Neuronal stem cell (in vitro differentiated cells): ENCODE results near the gene ACTR8.

Experiments used
- DNase-seq: peaks from one replicate; pipeline ENCODE4 v3.0.0-alpha.2; 2013; ENCODE audit warnings: low spot score
- H2AFZ ChIP-seq: one replicate; pipeline ENCODE4 v1.6.1; 2013; ENCODE audit warnings: mild to moderate bottlenecking, low read length, inconsistent platforms
- H2AK5ac ChIP-seq: 2 replicates; pipeline ENCODE4 v1.6.1; 2013; ENCODE audit warnings: low read depth, mild to moderate bottlenecking, inconsistent platforms, low read length, moderate library complexity, mixed read lengths
- H2BK120ac ChIP-seq: 2 replicates; pipeline ENCODE4 v1.6.1; 2013; ENCODE audit warnings: low read depth, mild to moderate bottlenecking, inconsistent platforms, low read length, moderate library complexity, mixed read lengths
- H2BK12ac ChIP-seq: one replicate; pipeline ENCODE4 v1.6.1; 2013; ENCODE audit warnings: low read length, inconsistent platforms
- H2BK15ac ChIP-seq: 2 replicates; pipeline ENCODE4 v1.6.1; 2013; ENCODE audit warnings: mild to moderate bottlenecking, low read length, inconsistent platforms, mixed read lengths
- H2BK5ac ChIP-seq: one replicate; pipeline ENCODE4 v1.6.1; 2013; ENCODE audit warnings: inconsistent platforms, mild to moderate bottlenecking, low read length, moderate library complexity
- H3K14ac ChIP-seq: one replicate; pipeline ENCODE4 v1.6.1; 2013; ENCODE audit warnings: low read length, inconsistent platforms
- H3K18ac ChIP-seq: 2 replicates; pipeline ENCODE4 v1.6.1; 2013; ENCODE audit warnings: low read length, inconsistent platforms
- H3K23ac ChIP-seq: 2 replicates; pipeline ENCODE4 v1.6.1; 2013; ENCODE audit warnings: low read depth, mild to moderate bottlenecking, mixed read lengths, low read length, inconsistent platforms; ENCODE audit not compliant: poor library complexity
- H3K27ac ChIP-seq: replicated peaks from 3 replicates; pipeline ENCODE4 v1.5.1; 2013; ENCODE audit warnings: low read length, inconsistent platforms
- H3K27me3 ChIP-seq, 3 experiments: 2 replicates each; pipeline ENCODE4 v1.6.1; 2013; ENCODE audit warnings: low read length in 3 of 3, mild to moderate bottlenecking in 2 of 3, inconsistent platforms in 1 of 3, low read depth in 1 of 3, mixed read lengths in 1 of 3, moderate library complexity in 1 of 3; ENCODE audit not compliant: control insufficient read depth in 3 of 3, insufficient read depth in 3 of 3
- H3K36me3 ChIP-seq, 2 donors: replicated peaks in 1 of 2; 2 replicates each; pipeline ENCODE4 v1.6.1; 2013; ENCODE audit warnings: low read length in 2 of 2; ENCODE audit not compliant: control insufficient read depth in 2 of 2, insufficient read depth in 2 of 2
- H3K4ac ChIP-seq: 2 replicates; pipeline ENCODE4 v1.6.1; 2013; ENCODE audit warnings: inconsistent platforms, mild to moderate bottlenecking, low read length, moderate library complexity
- H3K4me1 ChIP-seq, 2 donors: 1 replicate in 1 of 2; 2 replicates in 1 of 2; pipeline ENCODE4 v1.6.1; 2013; ENCODE audit warnings: low read length in 2 of 2, low read depth in 1 of 2; ENCODE audit not compliant: control insufficient read depth in 2 of 2, insufficient read depth in 1 of 2
- H3K4me2 ChIP-seq: one replicate; pipeline ENCODE4 v1.6.1; 2013; ENCODE audit warnings: mild to moderate bottlenecking, low read length, inconsistent platforms; ENCODE audit not compliant: insufficient read depth, poor library complexity, severe bottlenecking
- H3K4me3 ChIP-seq, 2 donors: 2 replicates each; pipeline ENCODE4 v1.5.1; 2013; ENCODE audit warnings: low read length in 2 of 2, mild to moderate bottlenecking in 2 of 2, inconsistent platforms in 1 of 2, moderate library complexity in 1 of 2
- H3K79me1 ChIP-seq: one replicate; pipeline ENCODE4 v1.6.1; 2013; ENCODE audit warnings: low read depth, mild to moderate bottlenecking, inconsistent platforms, low read length, moderate library complexity
- H3K9ac ChIP-seq: one replicate; pipeline ENCODE4 v1.6.1; 2013; ENCODE audit warnings: mild to moderate bottlenecking, low read depth, low read length, inconsistent platforms; ENCODE audit not compliant: poor library complexity
- H3K9me3 ChIP-seq, 2 donors: replicated peaks in 1 of 2; 2 replicates each; pipeline versions ENCODE3 to v1.6.1; 2013; ENCODE audit warnings: low read length in 2 of 2, mild to moderate bottlenecking in 2 of 2, inconsistent platforms in 1 of 2, low read depth in 1 of 2, mixed read lengths in 1 of 2, moderate library complexity in 1 of 2; ENCODE audit not compliant: control insufficient read depth in 2 of 2, insufficient read depth in 1 of 2
- H4K8ac ChIP-seq: one replicate; pipeline ENCODE4 v1.6.1; 2013; ENCODE audit warnings: low read depth, mild to moderate bottlenecking, inconsistent platforms, low read length, moderate library complexity
- H4K91ac ChIP-seq: one replicate; pipeline ENCODE4 v1.6.1; 2013; ENCODE audit warnings: low read length, low read depth, mild to moderate bottlenecking, inconsistent platforms; ENCODE audit not compliant: poor library complexity
- WGBS, 2 donors: extraction: QIAGEN DNeasy Blood & Tissue Kit; methylation state at CpG; one replicate each; pipeline ENCODE4 v1.1.7; 2013; ENCODE audit warnings: missing lambda C conversion rate in 2 of 2, mixed read lengths in 1 of 2; ENCODE audit not compliant: insufficient read length in 2 of 2, insufficient replicate concordance in 1 of 2; ENCODE audit errors: extremely low coverage in 2 of 2; 5-methylcytosine and 5-hydroxymethylcytosine counted together

Gene ACTR8

DNA sequence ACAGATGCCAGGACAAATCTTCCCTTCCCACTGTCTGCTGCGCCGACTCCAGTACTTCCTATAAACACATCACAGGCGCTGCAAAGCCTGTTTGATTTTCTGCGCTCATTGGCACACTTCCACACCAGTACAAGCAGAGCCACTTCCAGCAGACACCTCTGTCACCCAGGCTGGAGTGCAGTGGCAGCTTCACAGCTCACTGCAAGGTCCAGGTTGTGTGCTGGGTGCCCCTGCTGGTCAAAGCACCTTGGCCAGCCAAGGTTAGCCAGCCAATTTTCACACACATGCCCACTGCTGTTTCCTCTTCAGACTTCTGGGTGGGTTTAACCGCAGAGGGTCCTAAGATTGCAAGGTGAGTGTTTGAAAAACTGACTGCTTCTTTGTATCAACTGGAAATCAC lies 40.7 kb downstream of the ACTR8 start:
- Histone ChIP-seq H3K4me3 (no peak overlapping the region), H3K9ac (no peak overlapping the region), H2AFZ (no peak overlapping the region), H3K4me2 (no peak overlapping the region), H3K9me3 (no peaks in the 10 kb centered on the region), H2AK5ac (no peak overlapping the region), H4K8ac (no peak overlapping the region), H3K27me3 (no peaks in the 10 kb centered on the region), H3K14ac (no peak overlapping the region), H2BK15ac (no peak overlapping the region), H3K4me1 (peaks cover 0 to 14% of the 10 kb centered on the region in 2 donors), H3K4ac (no peak overlapping the region), H3K36me3 (peaks cover 2 to 6% of the 10 kb centered on the region in 2 donors), H3K18ac (no peak overlapping the region), H3K27ac (no peak overlapping the region), H4K91ac (no peak overlapping the region), H2BK12ac (no peak overlapping the region), H3K79me1 (no peaks in the 10 kb centered on the region), H2BK120ac (no peak overlapping the region), H3K23ac (no peak overlapping the region), H2BK5ac (no peak overlapping the region)
- WGBS, 2 donors: no CpG with 5 or more reads among the region's 5 CpGs
- no peak for DNase-seq

DNA sequence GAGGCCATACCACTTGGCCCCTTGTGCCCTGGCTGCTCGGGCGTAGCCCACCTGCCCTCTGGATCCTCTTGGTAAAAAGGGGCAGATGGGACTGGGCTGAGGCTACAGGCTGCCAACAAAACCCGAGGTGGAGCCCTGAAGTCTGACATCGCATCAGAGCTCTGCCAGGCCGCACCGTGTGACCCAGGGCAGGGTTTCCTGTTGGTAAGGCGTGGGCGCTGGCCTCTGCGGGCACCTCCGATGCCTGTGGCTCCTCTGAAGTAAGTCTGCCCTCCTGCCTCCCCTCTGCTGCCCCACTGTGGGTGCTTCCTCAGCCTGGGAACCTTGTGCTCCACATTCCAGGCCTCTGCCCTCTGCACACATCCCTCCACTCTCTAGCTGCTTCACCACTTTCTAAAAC lies 44.6 kb downstream of the ACTR8 start:
- no peak overlapping the region for H2BK5ac ChIP-seq
- H3K9me3 ChIP-seq: no peaks in the 10 kb centered on the region
- no peak overlapping the region for H3K14ac ChIP-seq
- peaks cover 2 to 6% of the 10 kb centered on the region in 2 donors for H3K36me3 ChIP-seq
- no peak overlapping the region for H3K4me3 ChIP-seq
- no peak overlapping the region for H2AFZ ChIP-seq
- H3K79me1 ChIP-seq: no peaks in the 10 kb centered on the region
- no peak overlapping the region for H3K4ac ChIP-seq
- no peak overlapping the region for H3K18ac ChIP-seq
- no peak overlapping the region for H2BK120ac ChIP-seq
- no peaks in the 10 kb centered on the region for H3K27me3 ChIP-seq
- H2AK5ac ChIP-seq: no peak overlapping the region
- no peak for DNase-seq
- H2BK15ac ChIP-seq: no peak overlapping the region
- no peak overlapping the region for H4K91ac ChIP-seq
- H3K9ac ChIP-seq: no peak overlapping the region
- no peak overlapping the region for H3K4me2 ChIP-seq
- H3K4me1 ChIP-seq: no peaks in the 10 kb centered on the region
- no peak overlapping the region for H3K23ac ChIP-seq
- no CpG with 5 or more reads among the region's 10 CpGs for WGBS, 2 donors
- H4K8ac ChIP-seq: no peak overlapping the region
- H3K27ac ChIP-seq: no peak overlapping the region
- no peak overlapping the region for H2BK12ac ChIP-seq

DNA sequence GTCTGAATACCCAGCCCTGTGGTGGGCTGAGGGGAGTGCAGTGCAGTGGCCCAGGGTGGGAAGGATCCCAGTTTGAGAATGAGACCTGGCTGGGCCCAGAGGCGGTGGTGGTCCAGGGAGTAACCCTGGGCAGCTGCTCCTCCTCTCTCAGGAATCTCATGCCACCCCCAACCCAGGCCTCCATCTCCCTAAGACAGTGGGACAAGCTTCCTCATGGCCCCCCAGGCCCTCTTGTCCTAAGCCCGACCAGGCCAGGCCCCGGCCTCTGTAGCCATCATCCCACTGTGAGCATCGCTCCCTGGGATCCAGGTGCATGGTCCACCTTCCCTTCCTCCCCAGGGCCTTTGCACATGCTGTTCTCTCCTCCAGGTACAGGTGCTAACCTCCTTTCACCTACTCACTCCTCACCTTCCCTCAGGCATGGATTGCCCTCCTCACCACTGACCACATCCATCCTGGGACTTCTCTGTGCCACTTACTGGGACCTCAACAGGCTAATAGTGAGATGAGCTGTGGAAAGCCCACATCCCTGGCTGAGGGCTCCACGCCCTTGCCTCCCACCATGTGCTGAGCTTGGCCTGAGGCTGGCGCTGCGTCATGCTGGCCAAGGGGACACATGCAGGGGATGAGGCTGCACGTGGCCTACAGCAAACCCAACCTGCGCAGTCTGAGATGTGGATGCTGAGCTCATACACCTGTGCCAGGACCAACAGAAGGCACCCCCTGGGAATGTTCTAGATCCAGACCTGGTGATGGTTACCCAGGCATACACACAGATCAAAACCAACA lies 45.7 kb downstream of the ACTR8 start:
- no peaks in the 10 kb centered on the region for H3K4me1 ChIP-seq
- peak overlapping the region; percentile 4 for H3K9ac ChIP-seq
- H2BK12ac ChIP-seq: no peak overlapping the region
- no peak overlapping the region for H3K4me2 ChIP-seq
- WGBS, 2 donors: no CpG with 5 or more reads among the region's 9 CpGs
- peak overlapping the region; percentile 57 for H3K23ac ChIP-seq
- no peak overlapping the region for H3K27ac ChIP-seq
- H2BK15ac ChIP-seq: no peak overlapping the region
- H3K4ac ChIP-seq: no peak overlapping the region
- no peak overlapping the region for H3K14ac ChIP-seq
- no peak for DNase-seq
- H3K27me3 ChIP-seq: no peaks in the 10 kb centered on the region
- H3K4me3 ChIP-seq: peak overlapping the region in 1 of 2 donors; percentile 46
- no peak overlapping the region for H2AK5ac ChIP-seq
- H2BK5ac ChIP-seq: no peak overlapping the region
- H4K91ac ChIP-seq: no peak overlapping the region
- H2BK120ac ChIP-seq: no peak overlapping the region
- peaks cover under 1% of the 10 kb centered on the region for H3K79me1 ChIP-seq
- no peak overlapping the region for H2AFZ ChIP-seq
- H3K9me3 ChIP-seq: no peaks in the 10 kb centered on the region
- no peak overlapping the region for H3K18ac ChIP-seq
- peaks cover 2 to 6% of the 10 kb centered on the region in 2 donors for H3K36me3 ChIP-seq
- no peak overlapping the region for H4K8ac ChIP-seq

DNA sequence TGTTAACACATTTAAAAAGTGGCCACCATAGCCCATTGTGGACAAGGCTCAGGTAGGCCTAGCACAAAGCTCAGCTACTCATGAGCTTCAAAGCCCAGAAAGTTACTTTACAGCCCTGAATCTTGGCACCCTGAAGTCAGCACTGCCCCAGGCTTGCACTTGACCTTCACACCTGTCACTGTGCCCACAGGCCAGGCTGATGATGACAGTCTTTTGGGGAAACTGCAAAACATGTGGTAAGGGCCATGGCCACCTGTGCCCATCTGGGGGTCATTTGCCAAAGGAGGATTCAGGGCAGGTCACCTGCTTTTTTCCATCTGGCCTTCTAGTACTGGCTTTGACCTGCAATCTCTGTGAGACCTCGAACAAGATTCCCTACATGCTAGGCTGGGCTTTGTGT lies 46.7 kb downstream of the ACTR8 start:
- H3K14ac ChIP-seq: no peak overlapping the region
- no peak overlapping the region for H3K4me2 ChIP-seq
- no peak overlapping the region for H2BK5ac ChIP-seq
- H3K27ac ChIP-seq: no peak overlapping the region
- H3K4me1 ChIP-seq: no peaks in the 10 kb centered on the region
- DNase-seq: no peak
- WGBS, 2 donors: no CpG with 5 or more reads among the region's 1 CpG
- H3K36me3 ChIP-seq: peaks cover 2 to 6% of the 10 kb centered on the region in 2 donors
- no peak overlapping the region for H4K8ac ChIP-seq
- no peak overlapping the region for H3K9ac ChIP-seq
- H2BK120ac ChIP-seq: no peak overlapping the region
- H4K91ac ChIP-seq: no peak overlapping the region
- no peaks in the 10 kb centered on the region for H3K9me3 ChIP-seq
- no peak overlapping the region for H3K23ac ChIP-seq
- no peak overlapping the region for H2AFZ ChIP-seq
- H2AK5ac ChIP-seq: no peak overlapping the region
- H3K79me1 ChIP-seq: peaks cover 2% of the 10 kb centered on the region
- no peaks in the 10 kb centered on the region for H3K27me3 ChIP-seq
- H3K18ac ChIP-seq: no peak overlapping the region
- no peak overlapping the region for H3K4me3 ChIP-seq
- no peak overlapping the region for H2BK12ac ChIP-seq
- H2BK15ac ChIP-seq: no peak overlapping the region
- H3K4ac ChIP-seq: no peak overlapping the region
